Activated CD4-positive, alpha-beta T cell treated with anti-CD3 and anti-CD28 coated beads for 36 hours (primary cell): ENCODE data around the gene LZTS3. TPM values are rescaled to one million over a fixed set of nuclear protein-coding genes. Genes with fewer than 3 reads are reported as not detected.

Experiments used
- ATAC-seq: fragments of 200-7000 bp; cut with Tn5 transposase; one replicate; pipeline ENCODE4 v1.10.0; 2021; ENCODE audit warnings: mild to moderate bottlenecking, moderate library complexity
- CTCF ChIA-PET: fragments of 350-600 bp; sonication (Branson Sonifier 250); formaldehyde crosslinking; loops from one replicate; lab custom pipeline; 2021; ENCODE audit warnings: antibody characterized with exemption; lab: Charles Lee
- POLR2A ChIA-PET: fragments of 350-600 bp; sonication (Branson Sonifier 250); formaldehyde crosslinking; loops from one replicate; lab custom pipeline; 2021; ENCODE audit warnings: antibody characterized with exemption, inconsistent platforms; lab: Charles Lee
- DNase-seq: peaks from one replicate; pipeline ENCODE4 v3.0.0-alpha.2; 2020
- H3K27ac Mint-ChIP-seq: one replicate; pipeline ENCODE4 v1.8.0; 2021; ENCODE audit warnings: mixed read lengths
- H3K27me3 Mint-ChIP-seq: one replicate; pipeline ENCODE4 v1.8.0; 2021; ENCODE audit warnings: mixed read lengths
- H3K36me3 Mint-ChIP-seq: one replicate; pipeline ENCODE4 v1.8.0; 2021; ENCODE audit warnings: low read depth, mixed read lengths
- H3K4me1 Mint-ChIP-seq: one replicate; pipeline ENCODE4 v1.8.0; 2021; ENCODE audit warnings: mixed read lengths
- H3K4me3 Mint-ChIP-seq: one replicate; pipeline ENCODE4 v1.8.0; 2021; ENCODE audit warnings: mild to moderate bottlenecking, moderate library complexity, mixed read lengths
- H3K9me3 Mint-ChIP-seq: one replicate; pipeline ENCODE4 v1.8.0; 2021; ENCODE audit warnings: low read depth, mixed read lengths
- intact Hi-C, 2 experiments: fragments of 100-400 bp; cut with DNase I in 1 of 2; cut with micrococcal nuclease in 1 of 2; formaldehyde crosslinking; loops; one replicate each; pipeline versions ENCODE4 v1.14.2 to v1.15.1; 2022 to 2024; cut with DNase I, micrococcal nuclease
- total RNA-seq, 2 experiments: library from RNA; stranded (reverse); gene quantifications; one replicate each; pipeline ENCODE4 v1.2.3, GENCODE V29; 2021

LZTS3 gene
- total RNA-seq, 2 experiments from 2014 or later = 0.87 to 0.88 TPM

- H3K27me3 Mint-ChIP-seq = peaks cover 13% of the 10 kb centered on the region
- H3K36me3 Mint-ChIP-seq = no peaks in the 10 kb centered on the region
- H3K4me1 Mint-ChIP-seq = peaks cover 5% of the 10 kb centered on the region
- CTCF ChIA-PET = interaction anchor here (0.6 to 1.3 kb wide), 2 partner anchors 43 to 1788 kb away, joined by 3 read pairs; no protein-coding TSS in a partner anchor
- H3K27ac Mint-ChIP-seq = no peak overlapping the region
- DNase-seq (no peak), ATAC-seq (no peak)
- intact Hi-C loops = no loop called here
- no peak overlapping the region for H3K4me3 Mint-ChIP-seq
- POLR2A ChIA-PET = no interaction called here
- no peaks in the 10 kb centered on the region for H3K9me3 Mint-ChIP-seq
Measured at GRCh38 chr20:3165473-3166337, 7.6 kb downstream of the LZTS3 start.

DNA sequence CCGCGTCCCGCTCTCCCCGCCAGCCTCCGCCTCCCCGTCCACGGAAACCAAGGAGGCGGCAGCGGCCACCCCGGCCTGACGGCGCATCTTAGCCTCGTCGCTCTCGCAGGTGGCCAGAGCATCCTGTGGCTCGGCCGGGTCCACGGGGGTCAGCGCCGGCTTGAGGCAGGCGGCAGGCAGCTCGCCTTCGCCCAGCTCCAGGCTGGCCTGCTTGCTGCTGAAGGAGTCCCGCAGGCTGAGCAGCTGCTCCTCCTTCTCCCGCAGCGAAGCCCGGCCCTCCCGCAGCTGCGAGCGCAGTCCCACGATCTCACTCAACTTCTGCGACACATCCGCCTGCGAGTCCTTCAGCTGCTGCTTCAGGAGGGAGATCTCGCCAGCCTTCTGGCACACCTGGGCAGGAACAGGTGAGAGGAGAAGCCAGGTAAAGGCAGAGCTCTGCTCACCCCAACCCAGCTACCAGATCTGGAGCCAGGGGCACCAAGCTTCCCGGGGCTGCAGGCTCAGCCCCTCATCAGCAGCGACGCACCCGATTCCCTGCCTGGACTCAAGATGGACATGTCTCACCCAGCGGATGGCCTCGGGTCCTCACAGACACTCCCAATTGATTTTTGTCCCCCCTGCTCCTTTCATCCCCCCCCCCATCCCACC, 8.5 kb downstream of the LZTS3 start:
- ATAC-seq (no peak), DNase-seq (no peak)
- H3K27me3 Mint-ChIP-seq = peaks cover 13% of the 10 kb centered on the region
- no peaks in the 10 kb centered on the region for H3K9me3 Mint-ChIP-seq
- no peaks in the 10 kb centered on the region for H3K36me3 Mint-ChIP-seq
- no peak overlapping the region for H3K4me3 Mint-ChIP-seq
- CTCF ChIA-PET = interaction anchor here (0.6 to 1.3 kb wide), 2 partner anchors 42 to 1787 kb away, joined by 3 read pairs; no protein-coding TSS in a partner anchor
- peaks cover 7% of the 10 kb centered on the region for H3K4me1 Mint-ChIP-seq
- intact Hi-C loops = no loop called here
- POLR2A ChIA-PET = no interaction called here
- H3K27ac Mint-ChIP-seq = no peak overlapping the region

DNA sequence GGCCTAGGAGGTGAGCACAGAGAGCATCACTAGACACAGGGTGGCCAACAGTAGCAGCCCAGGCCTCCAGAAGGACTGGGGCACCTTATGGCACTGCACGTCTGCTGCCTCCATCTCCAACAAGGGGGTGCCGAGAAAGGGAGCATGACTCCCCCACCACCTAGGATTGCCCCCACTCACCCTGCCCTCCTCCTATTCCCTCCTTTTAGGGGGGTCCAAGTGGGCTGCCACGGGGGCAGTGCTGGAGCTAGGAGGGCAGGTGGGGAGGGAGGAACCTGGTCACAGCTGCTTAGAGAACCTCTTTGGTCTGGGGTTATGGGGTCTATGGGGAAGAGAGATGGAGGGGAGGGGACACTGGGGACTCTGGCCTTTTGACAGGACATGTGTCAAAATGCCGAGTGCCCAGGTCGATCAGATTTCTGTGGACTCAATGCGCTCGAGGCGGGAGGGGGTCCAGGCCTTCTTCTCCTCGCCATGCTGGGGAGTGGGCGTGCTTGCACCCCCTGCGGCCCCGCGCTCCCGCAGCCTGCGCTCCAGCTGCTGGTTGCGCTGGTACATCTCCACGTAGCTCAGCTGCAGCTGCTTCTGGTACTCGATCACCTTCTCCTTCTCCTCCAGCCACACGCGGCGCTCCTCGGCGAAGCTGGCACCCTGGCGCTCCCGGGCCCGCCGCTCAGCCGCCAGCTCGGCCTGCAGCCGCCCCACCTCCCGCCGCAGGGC, 9.1 kb downstream of the LZTS3 start:
- peaks cover 9% of the 10 kb centered on the region for H3K4me1 Mint-ChIP-seq
- no peaks in the 10 kb centered on the region for H3K36me3 Mint-ChIP-seq
- H3K27me3 Mint-ChIP-seq = peaks cover 11% of the 10 kb centered on the region
- DNase-seq = no peak
- intact Hi-C loops = no loop called here
- CTCF ChIA-PET = interaction anchor here (1.3 kb wide), 1 partner anchor 42 kb away, joined by 3 read pairs; no protein-coding TSS in a partner anchor
- H3K9me3 Mint-ChIP-seq = no peaks in the 10 kb centered on the region
- no peak for ATAC-seq
- no peak overlapping the region for H3K4me3 Mint-ChIP-seq
- H3K27ac Mint-ChIP-seq = no peak overlapping the region
- POLR2A ChIA-PET = no interaction called here

DNA sequence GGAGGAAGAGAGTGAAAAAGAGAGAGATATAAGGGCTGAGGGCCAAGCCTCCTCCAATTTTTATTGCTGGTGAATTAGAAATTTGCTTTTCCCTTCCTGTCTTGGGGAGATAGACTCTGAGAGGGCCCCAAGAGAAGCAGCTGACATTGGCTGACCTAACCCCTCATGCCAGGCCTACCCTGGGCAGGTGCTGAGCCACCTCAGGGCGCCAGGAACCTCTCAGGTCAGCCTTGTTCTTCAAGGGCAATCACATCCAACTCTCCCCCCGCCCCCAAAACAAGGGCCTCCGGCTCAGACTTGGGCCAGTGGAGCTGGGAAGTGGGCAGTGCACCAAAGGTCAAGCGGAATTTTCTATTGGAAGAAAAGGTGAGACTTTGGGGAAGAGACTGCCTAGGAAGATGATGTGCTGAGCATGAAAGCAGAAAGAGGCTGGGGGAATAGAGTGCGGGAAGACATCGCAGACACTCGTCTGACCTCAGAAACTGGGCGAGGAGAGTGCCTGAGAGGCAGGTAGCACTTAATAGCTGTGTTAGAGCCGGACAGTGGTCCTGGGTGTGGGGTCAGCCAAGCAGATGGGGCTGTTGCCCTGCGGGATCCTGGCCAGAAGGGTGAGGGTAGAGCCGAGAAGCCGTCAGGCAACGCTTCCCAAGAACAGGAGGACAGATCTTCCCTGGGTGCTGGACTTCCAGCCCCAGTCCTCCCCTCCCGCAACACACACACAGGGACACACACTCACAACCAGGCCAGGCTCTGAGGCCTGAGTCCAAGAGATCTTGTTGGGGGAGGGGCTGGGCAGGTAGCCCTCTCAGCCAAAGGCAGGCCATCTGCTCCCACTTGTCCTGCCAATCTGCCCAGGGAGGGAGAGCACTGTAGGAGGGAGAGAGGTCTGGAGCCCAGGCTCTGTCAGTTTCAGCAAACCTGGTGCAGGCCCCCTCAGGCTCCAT, 10.0 kb downstream of the LZTS3 start:
- peaks cover 14% of the 10 kb centered on the region for H3K4me1 Mint-ChIP-seq

GRCh38 chr20:3162080-3162611, 11.2 kb downstream of the LZTS3 start:
- Mint-ChIP-seq H3K27ac (no peak overlapping the region), H3K36me3 (no peaks in the 10 kb centered on the region), H3K9me3 (no peaks in the 10 kb centered on the region)

More for the DNA sequence above, 10.0 kb downstream of the LZTS3 start:
- ATAC-seq (no peak), DNase-seq (no peak)
- H3K27ac Mint-ChIP-seq = no peak overlapping the region
- no peaks in the 10 kb centered on the region for H3K9me3 Mint-ChIP-seq
- no peaks in the 10 kb centered on the region for H3K36me3 Mint-ChIP-seq
- POLR2A ChIA-PET = no interaction called here
- H3K4me3 Mint-ChIP-seq = no peak overlapping the region
- H3K27me3 Mint-ChIP-seq = peaks cover 4% of the 10 kb centered on the region
- intact Hi-C loops = no loop called here
- CTCF ChIA-PET = interaction anchor here (0.7 to 2.3 kb wide), 3 partner anchors 15 to 400 kb away, joined by 3 to 4 read pairs (median 4); no protein-coding TSS in a partner anchor

GRCh38 chr20:3161316-3162079, 11.9 kb downstream of the LZTS3 start:
- intact Hi-C loops = no loop called here
- ATAC-seq = no peak

More at GRCh38 chr20:3162080-3162611, 11.2 kb downstream of the LZTS3 start:
- POLR2A ChIA-PET = interaction anchor here (1.2 to 2.5 kb wide), 2 partner anchors 9 to 10 kb away, joined by 3 to 8 read pairs; no protein-coding TSS in a partner anchor
- CTCF ChIA-PET = interaction anchor here (0.7 to 2.3 kb wide), 5 partner anchors 10 to 399 kb away, joined by 3 to 6 read pairs (median 4); no protein-coding TSS in a partner anchor
- Mint-ChIP-seq H3K4me1 (peaks cover 22% of the 10 kb centered on the region), H3K27me3 (no peaks in the 10 kb centered on the region), H3K4me3 (no peak overlapping the region)
- intact Hi-C loops = no loop called here
- ATAC-seq (no peak), DNase-seq (no peak)

DNA sequence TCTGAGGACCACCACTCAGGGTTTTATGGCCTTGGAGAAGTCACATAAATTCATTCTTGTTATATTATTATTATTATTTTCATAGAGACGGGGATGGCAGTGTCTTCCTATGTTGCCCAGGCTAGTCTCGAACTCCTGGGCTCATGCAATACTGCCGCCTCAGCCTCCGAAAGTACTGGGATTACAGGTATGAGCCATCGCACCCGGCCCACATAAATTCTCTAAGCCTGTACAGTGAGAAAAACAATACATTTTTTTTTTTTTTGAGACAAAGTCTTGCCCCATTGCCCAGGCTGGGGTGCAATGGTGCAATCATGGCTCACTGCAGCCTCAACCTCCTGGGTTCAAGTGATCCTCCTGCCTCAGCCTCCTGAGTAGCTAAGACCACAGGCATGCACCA, 12.9 kb downstream of the LZTS3 start:
- H3K27ac Mint-ChIP-seq = peak overlapping the region; percentile 19
- no peaks in the 10 kb centered on the region for H3K9me3 Mint-ChIP-seq
- CTCF ChIA-PET = interaction anchor here (1.0 kb wide), 1 partner anchor 40 kb away, joined by 3 read pairs; no protein-coding TSS in a partner anchor
- H3K4me3 Mint-ChIP-seq = peak overlapping the region; percentile 30
- intact Hi-C loops = no loop called here
- H3K36me3 Mint-ChIP-seq = peaks cover 12% of the 10 kb centered on the region
- POLR2A ChIA-PET = interaction anchor here (0.6 to 2.5 kb wide), 3 partner anchors 11 to 292 kb away, joined by 3 to 8 read pairs (median 3); no protein-coding TSS in a partner anchor
- H3K4me1 Mint-ChIP-seq = peaks cover 39% of the 10 kb centered on the region
- ATAC-seq = no peak
- no peaks in the 10 kb centered on the region for H3K27me3 Mint-ChIP-seq
- DNase-seq = peak; percentile 36

More at GRCh38 chr20:3161316-3162079, 11.9 kb downstream of the LZTS3 start:
- Mint-ChIP-seq H3K4me3 (peak overlapping the region; percentile 15), H3K9me3 (no peaks in the 10 kb centered on the region), H3K27ac (no peak overlapping the region), H3K36me3 (peaks cover 5% of the 10 kb centered on the region), H3K27me3 (no peaks in the 10 kb centered on the region), H3K4me1 (peaks cover 29% of the 10 kb centered on the region)
- no peak for DNase-seq
- CTCF ChIA-PET = interaction anchor here (0.7 to 2.3 kb wide), 4 partner anchors 10 to 58 kb away, joined by 3 to 6 read pairs (median 4); no protein-coding TSS in a partner anchor
- POLR2A ChIA-PET = interaction anchor here (1.2 to 2.5 kb wide), 2 partner anchors 10 to 11 kb away, joined by 3 to 8 read pairs; no protein-coding TSS in a partner anchor

GRCh38 chr20:3158968-3159431, 14.3 kb downstream of the LZTS3 start:
- intact Hi-C loops = loop anchor here (1.0 to 5.0 kb wide), 11 partner anchors 14 to 608 kb away; partner anchors contain the start of genes DDRGK1 (in 2 of the 2), MRPS26 (in 2 of the 2), ADISSP (in 1 of the 2) and DNAAF9 (in 1 of the 2)
- Mint-ChIP-seq H3K27ac (peak overlapping the region; percentile 91), H3K36me3 (peaks cover 15% of the 10 kb centered on the region), H3K4me3 (peak overlapping the region; percentile 91), H3K9me3 (no peaks in the 10 kb centered on the region), H3K4me1 (peaks cover 46% of the 10 kb centered on the region), H3K27me3 (no peaks in the 10 kb centered on the region)
- ChIA-PET POLR2A (interaction anchor here (0.6 kb wide), 1 partner anchor 83 kb away, joined by 3 read pairs; no protein-coding TSS in a partner anchor), CTCF (interaction anchor here (1.0 kb wide), 1 partner anchor 105 kb away, joined by 3 read pairs; no protein-coding TSS in a partner anchor)
- ATAC-seq (peak; percentile 7), DNase-seq (no peak)

DNA sequence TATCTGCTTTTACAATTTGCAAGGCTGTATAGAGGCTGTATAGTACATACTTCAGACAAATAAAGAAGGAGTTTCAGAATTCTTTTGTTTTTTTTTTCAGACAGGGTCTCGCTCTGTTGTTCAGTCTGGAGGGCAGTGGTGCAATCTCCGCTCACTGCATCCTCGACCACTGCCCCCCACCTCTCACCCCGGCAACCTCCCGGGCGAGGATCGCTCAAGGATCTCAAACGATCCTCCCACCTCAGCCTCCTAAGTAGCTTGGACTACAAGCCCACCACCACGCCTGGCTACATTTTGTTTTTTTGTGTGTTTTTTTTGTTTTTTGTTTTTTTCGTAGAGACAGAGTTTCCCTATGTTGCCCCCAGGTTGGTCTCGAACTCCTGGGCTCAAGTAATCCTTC, 15.5 kb downstream of the LZTS3 start:
- intact Hi-C loops = loop anchor here (1.0 to 5.0 kb wide), 10 partner anchors 15 to 609 kb away; partner anchors contain the start of genes ADISSP (in 1 of the 2), DDRGK1 (in 1 of the 2), DNAAF9 (in 1 of the 2) and ITPA (in 1 of the 2)
- no peak for DNase-seq
- peak overlapping the region; percentile 91 for H3K4me3 Mint-ChIP-seq
- peak; percentile 7 for ATAC-seq
- POLR2A ChIA-PET = interaction anchor here (0.6 to 1.4 kb wide), 5 partner anchors 9 to 291 kb away, joined by 3 to 6 read pairs (median 5); no protein-coding TSS in a partner anchor
- no peaks in the 10 kb centered on the region for H3K9me3 Mint-ChIP-seq
- no peaks in the 10 kb centered on the region for H3K27me3 Mint-ChIP-seq
- H3K36me3 Mint-ChIP-seq = peaks cover 18% of the 10 kb centered on the region
- H3K27ac Mint-ChIP-seq = peak overlapping the region; percentile 91
- CTCF ChIA-PET = interaction anchor here (0.8 to 1.3 kb wide), 4 partner anchors 9 to 159 kb away, joined by 3 to 6 read pairs (median 4); no protein-coding TSS in a partner anchor
- peaks cover 55% of the 10 kb centered on the region for H3K4me1 Mint-ChIP-seq
